Gastrocnemius medialis (tissue), 4 donors: Measurements from ENCODE around the gene CPEB3.

ENCODE experiments used
- POLR2A ChIP-seq, 2 donors: fragments of 450-650 bp; IDR thresholded peaks; one replicate each; pipeline ENCODE4 v1.6.1; 2017; ENCODE audit warnings: antibody characterized with exemption in 2 of 2, mild to moderate bottlenecking in 2 of 2, moderate library complexity in 2 of 2
- TF ChIP-seq, protein P1 (sequence below), 5 experiments: fragments of 450-650 bp in 3 of 5; fragments of 200-600 bp in 2 of 5; sonication (generic) in 2 of 5; IDR thresholded peaks in 4 of 5; conservative IDR thresholded peaks in 1 of 5; 1 replicate in 4 of 5; 2 replicates in 1 of 5; pipeline ENCODE4 v1.5.1; 2016 to 2019; ENCODE audit warnings: antibody characterized with exemption in 5 of 5, mild to moderate bottlenecking in 3 of 5, moderate library complexity in 3 of 5

- TF ChIP-seq, protein P1, sequence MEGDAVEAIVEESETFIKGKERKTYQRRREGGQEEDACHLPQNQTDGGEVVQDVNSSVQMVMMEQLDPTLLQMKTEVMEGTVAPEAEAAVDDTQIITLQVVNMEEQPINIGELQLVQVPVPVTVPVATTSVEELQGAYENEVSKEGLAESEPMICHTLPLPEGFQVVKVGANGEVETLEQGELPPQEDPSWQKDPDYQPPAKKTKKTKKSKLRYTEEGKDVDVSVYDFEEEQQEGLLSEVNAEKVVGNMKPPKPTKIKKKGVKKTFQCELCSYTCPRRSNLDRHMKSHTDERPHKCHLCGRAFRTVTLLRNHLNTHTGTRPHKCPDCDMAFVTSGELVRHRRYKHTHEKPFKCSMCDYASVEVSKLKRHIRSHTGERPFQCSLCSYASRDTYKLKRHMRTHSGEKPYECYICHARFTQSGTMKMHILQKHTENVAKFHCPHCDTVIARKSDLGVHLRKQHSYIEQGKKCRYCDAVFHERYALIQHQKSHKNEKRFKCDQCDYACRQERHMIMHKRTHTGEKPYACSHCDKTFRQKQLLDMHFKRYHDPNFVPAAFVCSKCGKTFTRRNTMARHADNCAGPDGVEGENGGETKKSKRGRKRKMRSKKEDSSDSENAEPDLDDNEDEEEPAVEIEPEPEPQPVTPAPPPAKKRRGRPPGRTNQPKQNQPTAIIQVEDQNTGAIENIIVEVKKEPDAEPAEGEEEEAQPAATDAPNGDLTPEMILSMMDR (IDR thresholded peaks at IDR 0.05 in 4 of 5, conservative IDR thresholded peaks at IDR 0.05 in 1 of 5), result no peak
- TF ChIP-seq POLR2A (IDR thresholded peaks at IDR 0.05), result no peak
These were observed 169.0 kb downstream of the CPEB3 start for GRCh38 chr10:92121686-92122492.
